ENCODE data around the gene ZNF414.
A peak's percentile ranks its signal among the peaks of the same experiment; 100 is the strongest.

DNA sequence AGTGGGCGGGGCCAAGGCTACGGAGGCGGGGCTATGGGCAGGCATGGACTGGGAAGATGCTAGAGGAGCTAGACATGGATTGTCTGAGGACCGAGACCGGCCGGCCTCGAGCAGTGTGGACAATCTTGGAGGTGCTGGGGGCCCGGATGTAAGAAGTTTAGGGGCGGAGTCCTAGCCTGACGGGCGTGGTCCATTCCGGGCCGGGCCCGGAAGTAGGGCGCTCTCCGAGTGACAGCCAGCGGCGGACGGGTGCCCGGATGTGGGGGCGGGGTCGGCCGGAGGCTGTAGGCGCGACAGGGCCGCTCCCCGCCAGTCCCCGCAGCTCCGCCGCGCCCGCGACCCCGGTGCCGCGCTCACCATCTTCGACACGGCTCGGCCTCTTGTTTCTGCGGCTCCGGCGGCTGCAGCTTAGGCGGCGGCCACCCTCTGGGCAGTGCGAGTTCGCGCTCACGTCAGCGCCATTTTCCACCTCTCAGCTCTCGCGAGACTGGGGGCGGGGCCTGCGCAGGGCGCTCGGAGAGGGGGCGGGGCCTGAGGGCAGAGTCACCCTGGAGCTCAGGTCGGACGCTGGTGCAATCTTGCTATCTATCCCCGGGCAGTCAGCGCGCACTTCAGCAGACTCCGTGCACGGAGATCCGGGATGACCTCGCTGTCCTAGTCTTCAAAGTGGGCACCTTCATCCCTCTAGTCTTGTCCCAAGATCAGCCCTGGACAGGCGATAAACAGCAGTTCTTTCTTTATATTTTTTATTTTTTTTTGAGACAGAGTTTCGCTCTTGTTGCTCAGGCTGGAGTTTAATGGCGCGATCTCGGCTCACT lies at the start of gene ZNF414:
- TF ChIP-seq POLR2A (IDR thresholded peaks at IDR 0.05) (peak; percentile 83 to 93), POLR2AphosphoS5 (IDR thresholded peaks at IDR 0.05) (peak; percentile 95 to 97 (median 96))
- TF ChIP-seq, protein P1, sequence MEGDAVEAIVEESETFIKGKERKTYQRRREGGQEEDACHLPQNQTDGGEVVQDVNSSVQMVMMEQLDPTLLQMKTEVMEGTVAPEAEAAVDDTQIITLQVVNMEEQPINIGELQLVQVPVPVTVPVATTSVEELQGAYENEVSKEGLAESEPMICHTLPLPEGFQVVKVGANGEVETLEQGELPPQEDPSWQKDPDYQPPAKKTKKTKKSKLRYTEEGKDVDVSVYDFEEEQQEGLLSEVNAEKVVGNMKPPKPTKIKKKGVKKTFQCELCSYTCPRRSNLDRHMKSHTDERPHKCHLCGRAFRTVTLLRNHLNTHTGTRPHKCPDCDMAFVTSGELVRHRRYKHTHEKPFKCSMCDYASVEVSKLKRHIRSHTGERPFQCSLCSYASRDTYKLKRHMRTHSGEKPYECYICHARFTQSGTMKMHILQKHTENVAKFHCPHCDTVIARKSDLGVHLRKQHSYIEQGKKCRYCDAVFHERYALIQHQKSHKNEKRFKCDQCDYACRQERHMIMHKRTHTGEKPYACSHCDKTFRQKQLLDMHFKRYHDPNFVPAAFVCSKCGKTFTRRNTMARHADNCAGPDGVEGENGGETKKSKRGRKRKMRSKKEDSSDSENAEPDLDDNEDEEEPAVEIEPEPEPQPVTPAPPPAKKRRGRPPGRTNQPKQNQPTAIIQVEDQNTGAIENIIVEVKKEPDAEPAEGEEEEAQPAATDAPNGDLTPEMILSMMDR (IDR thresholded peaks at IDR 0.05) = no peak
